DOHH2 (cell line): Measurements from ENCODE around the gene NUTM1.

Experiments
- H3F3A ChIP-seq: fragments of 200-600 bp; sonication (generic), shearing (Covaris generic); 2 replicates; pipeline ENCODE4 v1.6.0; 2016; ENCODE audit warnings: antibody characterized with exemption, mild to moderate bottlenecking; ENCODE audit not compliant: control insufficient read depth, insufficient read depth
- H3K27ac ChIP-seq: fragments of 200-600 bp; sonication (generic); 2 replicates; pipeline ENCODE4 v1.5.1; 2014; ENCODE audit warnings: low read depth, mild to moderate bottlenecking, low read length, moderate library complexity
- H3K27me3 ChIP-seq: fragments of 200-600 bp; sonication (generic); 2 replicates; pipeline ENCODE4 v1.6.1; 2014; ENCODE audit warnings: mild to moderate bottlenecking, low read length, mixed read lengths; ENCODE audit not compliant: control insufficient read depth
- H3K36me3 ChIP-seq: fragments of 200-600 bp; sonication (generic); 2 replicates; pipeline ENCODE4 v1.6.1; 2014; ENCODE audit warnings: mild to moderate bottlenecking, low read length, moderate library complexity, mixed read lengths; ENCODE audit not compliant: control insufficient read depth
- H3K4me1 ChIP-seq: fragments of 200-600 bp; sonication (generic); 2 replicates; pipeline ENCODE4 v1.6.1; 2014; ENCODE audit warnings: mild to moderate bottlenecking, low read length, mixed read lengths; ENCODE audit not compliant: control insufficient read depth
- H3K4me2 ChIP-seq: fragments of 200-600 bp; sonication (generic); 2 replicates; pipeline ENCODE4 v1.6.0; 2014; ENCODE audit warnings: mild to moderate bottlenecking, low read length, moderate library complexity
- H3K4me3 ChIP-seq: fragments of 200-600 bp; sonication (generic); 2 replicates; pipeline ENCODE4 v1.5.1; 2014; ENCODE audit warnings: mild to moderate bottlenecking, low read length, mixed read lengths
- H3K79me2 ChIP-seq: fragments of 200-600 bp; sonication (generic); 2 replicates; pipeline ENCODE4 v1.6.1; 2014; ENCODE audit warnings: mild to moderate bottlenecking, low read length, mixed read lengths; ENCODE audit not compliant: control insufficient read depth
- H3K9me2 ChIP-seq: fragments of 200-600 bp; sonication (generic); replicated peaks from 2 replicates; pipeline ENCODE4 v1.6.1; 2014; ENCODE audit warnings: mild to moderate bottlenecking, low read length, mixed read lengths; ENCODE audit not compliant: control insufficient read depth
- H3K9me3 ChIP-seq: fragments of 200-600 bp; sonication (generic); 2 replicates; pipeline ENCODE4 v1.6.1; 2014; ENCODE audit warnings: antibody characterized with exemption, low read length, mixed read lengths; ENCODE audit not compliant: control insufficient read depth, insufficient read depth
- H4K20me1 ChIP-seq: fragments of 200-600 bp; sonication (generic); 2 replicates; pipeline ENCODE4 v1.6.0; 2014; ENCODE audit warnings: low read depth, mild to moderate bottlenecking, antibody characterized with exemption, low read length, moderate library complexity; ENCODE audit not compliant: control insufficient read depth, insufficient read depth
- CTCF ChIP-seq: fragments of 200-600 bp; sonication (generic); IDR thresholded peaks from one replicate; pipeline ENCODE4 v1.5.1; 2014; ENCODE audit warnings: antibody characterized with exemption, mild to moderate bottlenecking, low read depth, low read length; ENCODE audit not compliant: poor library complexity, severe bottlenecking
- EZH2phosphoT487 ChIP-seq: fragments of 200-600 bp; sonication (generic); IDR thresholded peaks from 2 replicates; pipeline ENCODE4 v1.6.1; 2017; ENCODE audit warnings: borderline replicate concordance, mild to moderate bottlenecking, antibody characterized with exemption, low read length, moderate library complexity, mixed read lengths

The NUTM1 gene

GRCh38 chr15:34336991-34337556 is 6.0 kb upstream of the NUTM1 start:
- Histone ChIP-seq H3K4me3 (peak overlapping the region; percentile 88), H3K4me1 (peaks cover 63% of the 10 kb centered on the region), H3K79me2 (peaks cover 18% of the 10 kb centered on the region), H3K27ac (peak overlapping the region; percentile 39), H3K9me3 (no peaks in the 10 kb centered on the region), H3F3A (peaks cover 30% of the 10 kb centered on the region), H4K20me1 (no peaks in the 10 kb centered on the region), H3K27me3 (no peaks in the 10 kb centered on the region; the same call in 1 of the 2 replicates), H3K36me3 (peaks cover 27% of the 10 kb centered on the region), H3K4me2 (peak overlapping the region; percentile 82), H3K9me2 (no peaks in the 10 kb centered on the region)
- TF ChIP-seq CTCF (no peak), EZH2phosphoT487 (no peak)

- Histone ChIP-seq H3K79me2 (peaks cover 24% of the 10 kb centered on the region), H3K27ac (peak within 1 kb of the TSS; percentile 39), H3K4me3 (peak within 1 kb of the TSS; percentile 88), H3K36me3 (peaks cover 28% of the 10 kb centered on the region), H3K9me3 (no peaks in the 10 kb centered on the region), H3K9me2 (no peaks in the 10 kb centered on the region), H3K4me1 (peaks cover 63% of the 10 kb centered on the region), H3F3A (peaks cover 30% of the 10 kb centered on the region), H3K4me2 (peak within 1 kb of the TSS; percentile 82), H3K27me3 (no peaks in the 10 kb centered on the region; the same call in 1 of the 2 replicates), H4K20me1 (no peaks in the 10 kb centered on the region)
- TF ChIP-seq EZH2phosphoT487 (no peak), CTCF (no peak)
These were observed 5.4 kb upstream of the NUTM1 start, which contains the start of gene SLC12A6 for GRCh38 chr15:34337557-34338306. SLC12A6 (minus strand) TSS chr15:34337781; CDS start chr15:34336680, 1,101 bp downstream.

GRCh38 chr15:34338347-34338746 is 4.8 kb upstream of the NUTM1 start:
- peak overlapping the region; percentile 82 for H3K4me2 ChIP-seq
- no peak for TF ChIP-seq EZH2phosphoT487
- no peak for TF ChIP-seq CTCF
- peak overlapping the region; percentile 88 for H3K4me3 ChIP-seq
- peaks cover 31% of the 10 kb centered on the region for H3F3A ChIP-seq
- peaks cover 27% of the 10 kb centered on the region for H3K79me2 ChIP-seq
- no peaks in the 10 kb centered on the region for H3K9me3 ChIP-seq
- no peak overlapping the region for H3K27ac ChIP-seq
- peaks cover 30% of the 10 kb centered on the region for H3K36me3 ChIP-seq
- H3K9me2 ChIP-seq, result no peaks in the 10 kb centered on the region
- no peaks in the 10 kb centered on the region; the same call in 1 of the 2 replicates for H3K27me3 ChIP-seq
- H4K20me1 ChIP-seq, result no peaks in the 10 kb centered on the region
- peaks cover 64% of the 10 kb centered on the region for H3K4me1 ChIP-seq
